Mesenchymal stem cell (in vitro differentiated cells and primary cell): Measurements from ENCODE around the gene IKZF1.

Source experiments
- DNase-seq: peaks from one replicate; pipeline ENCODE4 v3.0.0-alpha.2; 2013
- H2AFZ ChIP-seq: one replicate; pipeline ENCODE4 v1.6.1; 2013; ENCODE audit warnings: low read depth, mild to moderate bottlenecking, control low read depth, inconsistent platforms, low read length, moderate library complexity
- H2AK5ac ChIP-seq: 2 replicates; pipeline ENCODE4 v1.6.1; 2013; ENCODE audit warnings: low read length, moderate library complexity, mild to moderate bottlenecking, inconsistent platforms; ENCODE audit not compliant: severe bottlenecking
- H2BK120ac ChIP-seq: one replicate; pipeline ENCODE4 v1.6.1; 2013; ENCODE audit warnings: low read depth, mild to moderate bottlenecking, inconsistent platforms, low read length, moderate library complexity
- H2BK12ac ChIP-seq, 2 experiments: one replicate each; pipeline ENCODE4 v1.6.1; 2013; ENCODE audit warnings: inconsistent platforms in 2 of 2, low read length in 2 of 2, mild to moderate bottlenecking in 2 of 2, moderate library complexity in 2 of 2, control low read depth in 1 of 2
- H2BK15ac ChIP-seq: one replicate; pipeline ENCODE4 v1.6.1; 2013; ENCODE audit warnings: mild to moderate bottlenecking, low read depth, inconsistent platforms; ENCODE audit not compliant: poor library complexity, severe bottlenecking
- H2BK5ac ChIP-seq: 2 replicates; pipeline ENCODE4 v1.6.1; 2013; ENCODE audit warnings: low read depth, mild to moderate bottlenecking, low read length, control low read depth, inconsistent platforms; ENCODE audit not compliant: poor library complexity, severe bottlenecking
- H3K14ac ChIP-seq, 2 experiments: one replicate each; pipeline ENCODE4 v1.6.1; 2013; ENCODE audit warnings: inconsistent platforms in 2 of 2, low read length in 2 of 2, control low read depth in 1 of 2, mild to moderate bottlenecking in 1 of 2, moderate library complexity in 1 of 2
- H3K18ac ChIP-seq, 2 experiments: one replicate each; pipeline ENCODE4 v1.6.1; 2013; ENCODE audit warnings: inconsistent platforms in 2 of 2, low read length in 2 of 2, control low read depth in 1 of 2, low read depth in 1 of 2, mild to moderate bottlenecking in 1 of 2
- H3K23ac ChIP-seq, 2 experiments: one replicate each; pipeline ENCODE4 v1.6.1; 2013; ENCODE audit warnings: inconsistent platforms in 2 of 2, low read length in 2 of 2, mild to moderate bottlenecking in 2 of 2, moderate library complexity in 2 of 2, control low read depth in 1 of 2
- H3K27ac ChIP-seq: 2 replicates; pipeline ENCODE4 v1.5.1; 2013; ENCODE audit warnings: mild to moderate bottlenecking, moderate library complexity, low read length, control low read depth, inconsistent platforms; ENCODE audit not compliant: poor library complexity, severe bottlenecking
- H3K27me3 ChIP-seq, 2 experiments: 2 replicates each; pipeline versions ENCODE4 v1.6.1 to v1.7.0; 2013; ENCODE audit warnings: low read length in 2 of 2, mild to moderate bottlenecking in 2 of 2, moderate library complexity in 2 of 2, control low read depth in 1 of 2, inconsistent platforms in 1 of 2; ENCODE audit not compliant: control insufficient read depth in 1 of 2, insufficient read depth in 1 of 2
- H3K36me3 ChIP-seq, 2 experiments: 2 replicates each; pipeline versions ENCODE4 v1.6.1 to v1.7.0; 2013; ENCODE audit warnings: low read length in 2 of 2, control low read depth in 1 of 2, inconsistent platforms in 1 of 2, low read depth in 1 of 2, mild to moderate bottlenecking in 1 of 2; ENCODE audit not compliant: insufficient read depth in 2 of 2, control insufficient read depth in 1 of 2
- H3K4ac ChIP-seq, 2 experiments: one replicate each; pipeline ENCODE4 v1.6.1; 2013; ENCODE audit warnings: inconsistent platforms in 2 of 2, low read length in 2 of 2, mild to moderate bottlenecking in 2 of 2, moderate library complexity in 2 of 2, control low read depth in 1 of 2, low read depth in 1 of 2
- H3K4me1 ChIP-seq: 2 replicates; pipeline ENCODE4 v1.6.1; 2013; ENCODE audit warnings: low read depth, low read length, control low read depth; ENCODE audit not compliant: control insufficient read depth, insufficient read depth
- H3K4me2 ChIP-seq: 2 replicates; pipeline ENCODE4 v1.6.1; 2013; ENCODE audit warnings: low read length, mild to moderate bottlenecking, inconsistent platforms; ENCODE audit not compliant: poor library complexity, severe bottlenecking
- H3K4me3 ChIP-seq, 2 experiments: 2 replicates each; pipeline versions ENCODE4 v1.5.1 to v1.7.0; 2013; ENCODE audit warnings: low read length in 2 of 2, mild to moderate bottlenecking in 2 of 2, control low read depth in 1 of 2, low read depth in 1 of 2; ENCODE audit not compliant: insufficient read depth in 1 of 2
- H3K79me1 ChIP-seq: replicated peaks from 2 replicates; pipeline ENCODE4 v1.6.1; 2013; ENCODE audit warnings: mild to moderate bottlenecking, control low read depth, low read length, inconsistent platforms; ENCODE audit not compliant: poor library complexity, severe bottlenecking
- H3K9ac ChIP-seq: 2 replicates; pipeline ENCODE4 v1.7.0; 2013; ENCODE audit warnings: mild to moderate bottlenecking, low read length, moderate library complexity
- H3K9me3 ChIP-seq: 2 replicates; pipeline ENCODE4 v1.7.0; 2013; ENCODE audit warnings: mild to moderate bottlenecking, low read length; ENCODE audit not compliant: control insufficient read depth
- H4K8ac ChIP-seq: one replicate; pipeline ENCODE4 v1.6.1; 2013; ENCODE audit warnings: inconsistent platforms, mild to moderate bottlenecking, low read length, moderate library complexity
- H4K91ac ChIP-seq: one replicate; pipeline ENCODE4 v1.6.1; 2013; ENCODE audit warnings: mild to moderate bottlenecking, low read length, inconsistent platforms
- WGBS: methylation state at CpG from one replicate; pipeline ENCODE4 v1.1.7; 2013; ENCODE audit warnings: mixed read lengths; 5-methylcytosine and 5-hydroxymethylcytosine counted together

IKZF1 gene

GRCh38 chr7:50413561-50413960, 109.0 kb downstream of the IKZF1 start:
- H2AK5ac ChIP-seq = no peak overlapping the region
- H3K36me3 ChIP-seq = no peaks in the 10 kb centered on the region
- no peak overlapping the region for H3K4me2 ChIP-seq
- H4K8ac ChIP-seq = no peak overlapping the region
- no peak overlapping the region for H2BK15ac ChIP-seq
- H2BK5ac ChIP-seq = no peak overlapping the region
- no peaks in the 10 kb centered on the region for H3K4me1 ChIP-seq
- no peak overlapping the region for H3K18ac ChIP-seq
- H2AFZ ChIP-seq = no peak overlapping the region
- H3K14ac ChIP-seq = no peak overlapping the region
- no peak overlapping the region for H3K27ac ChIP-seq
- H3K4me3 ChIP-seq = no peak overlapping the region
- H4K91ac ChIP-seq = no peak overlapping the region
- DNase-seq = no peak
- H3K9me3 ChIP-seq = no peaks in the 10 kb centered on the region
- H3K4ac ChIP-seq = no peak overlapping the region
- H2BK120ac ChIP-seq = no peak overlapping the region
- WGBS = 94% methylated on average over 7 of the region's 7 CpGs
- no peaks in the 10 kb centered on the region for H3K79me1 ChIP-seq
- no peak overlapping the region for H3K23ac ChIP-seq
- H2BK12ac ChIP-seq = no peak overlapping the region
- H3K9ac ChIP-seq = no peak overlapping the region
- peaks cover 6 to 11% of the 10 kb centered on the region in 2 experiments for H3K27me3 ChIP-seq

GRCh38 chr7:50415844-50416364, 111.4 kb downstream of the IKZF1 start:
- peaks cover 5 to 8% of the 10 kb centered on the region in 2 experiments for H3K27me3 ChIP-seq
- WGBS = 86% methylated on average over 5 of the region's 6 CpGs

GRCh38 chr7:50416527-50417182, 112.1 kb downstream of the IKZF1 start:
- DNase-seq = no peak
- no peak overlapping the region for H2AK5ac ChIP-seq
- no peak overlapping the region for H3K4me2 ChIP-seq
- peaks cover 5 to 8% of the 10 kb centered on the region in 2 experiments for H3K27me3 ChIP-seq
- no peak overlapping the region for H3K4me3 ChIP-seq
- WGBS = 68% methylated on average over 7 of the region's 7 CpGs
- no peaks in the 10 kb centered on the region for H3K36me3 ChIP-seq
- H2BK5ac ChIP-seq = no peak overlapping the region
- H3K4ac ChIP-seq = no peak overlapping the region
- no peak overlapping the region for H3K14ac ChIP-seq
- no peaks in the 10 kb centered on the region for H3K4me1 ChIP-seq
- H2BK15ac ChIP-seq = no peak overlapping the region
- H3K23ac ChIP-seq = no peak overlapping the region
- H2BK120ac ChIP-seq = no peak overlapping the region
- no peak overlapping the region for H4K8ac ChIP-seq
- no peak overlapping the region for H3K27ac ChIP-seq
- H2AFZ ChIP-seq = no peak overlapping the region
- no peak overlapping the region for H3K18ac ChIP-seq
- H3K79me1 ChIP-seq = no peaks in the 10 kb centered on the region
- no peak overlapping the region for H3K9ac ChIP-seq
- no peaks in the 10 kb centered on the region for H3K9me3 ChIP-seq
- no peak overlapping the region for H4K91ac ChIP-seq
- no peak overlapping the region for H2BK12ac ChIP-seq

More at GRCh38 chr7:50415844-50416364, 111.4 kb downstream of the IKZF1 start:
- H3K4me1 ChIP-seq = no peaks in the 10 kb centered on the region
- H3K4me3 ChIP-seq = no peak overlapping the region
- H3K14ac ChIP-seq = no peak overlapping the region
- H3K36me3 ChIP-seq = no peaks in the 10 kb centered on the region
- DNase-seq = no peak
- H3K18ac ChIP-seq = no peak overlapping the region
- no peak overlapping the region for H2BK15ac ChIP-seq
- no peak overlapping the region for H3K4me2 ChIP-seq
- H2BK5ac ChIP-seq = no peak overlapping the region
- no peak overlapping the region for H4K8ac ChIP-seq
- H3K9ac ChIP-seq = no peak overlapping the region
- H3K79me1 ChIP-seq = no peaks in the 10 kb centered on the region
- H2AK5ac ChIP-seq = no peak overlapping the region
- no peak overlapping the region for H3K27ac ChIP-seq
- no peak overlapping the region for H4K91ac ChIP-seq
- no peak overlapping the region for H2BK120ac ChIP-seq
- no peak overlapping the region for H2AFZ ChIP-seq
- no peaks in the 10 kb centered on the region for H3K9me3 ChIP-seq
- H2BK12ac ChIP-seq = no peak overlapping the region
- H3K23ac ChIP-seq = no peak overlapping the region
- no peak overlapping the region for H3K4ac ChIP-seq

- DNase-seq = peak; percentile 78
- Histone ChIP-seq H2BK5ac (no peak overlapping the region), H2BK12ac (no peak overlapping the region), H4K8ac (no peak overlapping the region), H3K18ac (no peak overlapping the region), H2AFZ (no peak overlapping the region), H2BK120ac (no peak overlapping the region), H3K9me3 (no peaks in the 10 kb centered on the region), H3K79me1 (no peaks in the 10 kb centered on the region), H3K4me3 (no peak overlapping the region), H2AK5ac (no peak overlapping the region), H3K14ac (no peak overlapping the region), H3K36me3 (no peaks in the 10 kb centered on the region), H4K91ac (no peak overlapping the region), H3K4me2 (no peak overlapping the region), H3K23ac (no peak overlapping the region), H3K4me1 (no peaks in the 10 kb centered on the region), H2BK15ac (no peak overlapping the region), H3K27ac (no peak overlapping the region), H3K4ac (no peak overlapping the region), H3K9ac (no peak overlapping the region), H3K27me3 (peaks cover 5 to 8% of the 10 kb centered on the region in 2 experiments)
- 3% methylated on average over 4 of the region's 4 CpGs for WGBS
Measured at GRCh38 chr7:50418086-50418515, 113.6 kb downstream of the IKZF1 start.
